GM04504 (cell line): ENCODE data around the gene PLEKHA8.

ENCODE experiments used
- DNase-seq: peaks from one replicate; pipeline ENCODE4 v3.0.0-alpha.2; 2012; ENCODE audit warnings: low read depth

The PLEKHA8 gene

GRCh38 chr7:30146127-30146612, 118.0 kb downstream of the PLEKHA8 start:
- no peak for DNase-seq

- DNase-seq: no peak
Observed at GRCh38 chr7:30147223-30147622, 119.0 kb downstream of the PLEKHA8 start.

- DNase-seq: no peak
Observed at GRCh38 chr7:30147785-30148184, 119.6 kb downstream of the PLEKHA8 start.

GRCh38 chr7:30148426-30148825, 120.2 kb downstream of the PLEKHA8 start:
- DNase-seq: no peak

GRCh38 chr7:30148951-30149459, 120.8 kb downstream of the PLEKHA8 start:
- DNase-seq: no peak

- DNase-seq: no peak
Observed at GRCh38 chr7:30149640-30150272, 121.5 kb downstream of the PLEKHA8 start.

GRCh38 chr7:30150711-30151110, 122.5 kb downstream of the PLEKHA8 start:
- no peak for DNase-seq

- no peak for DNase-seq
Observed at GRCh38 chr7:30154111-30154587, 125.9 kb downstream of the PLEKHA8 start.

- DNase-seq: no peak
Observed at GRCh38 chr7:30155481-30155880, 127.3 kb downstream of the PLEKHA8 start.

GRCh38 chr7:30157204-30157603, 129.0 kb downstream of the PLEKHA8 start:
- DNase-seq: no peak

GRCh38 chr7:30159163-30159562, 131.0 kb downstream of the PLEKHA8 start:
- no peak for DNase-seq

- DNase-seq: no peak
Observed at GRCh38 chr7:30159698-30160143, 131.5 kb downstream of the PLEKHA8 start.

- DNase-seq: no peak
Observed at GRCh38 chr7:30160329-30160728, 132.1 kb downstream of the PLEKHA8 start.

- DNase-seq: no peak
Observed at GRCh38 chr7:30162133-30162532, 133.9 kb downstream of the PLEKHA8 start.

GRCh38 chr7:30162622-30163124, 134.5 kb downstream of the PLEKHA8 start:
- no peak for DNase-seq

GRCh38 chr7:30163231-30163894, 135.2 kb downstream of the PLEKHA8 start:
- no peak for DNase-seq

GRCh38 chr7:30164567-30164966, 136.4 kb downstream of the PLEKHA8 start:
- no peak for DNase-seq

- DNase-seq: no peak
Observed at GRCh38 chr7:30165590-30165989, 137.4 kb downstream of the PLEKHA8 start.

GRCh38 chr7:30166155-30166840, 138.1 kb downstream of the PLEKHA8 start:
- no peak for DNase-seq

- DNase-seq: no peak
Observed at GRCh38 chr7:30166841-30167235, 138.6 kb downstream of the PLEKHA8 start.

GRCh38 chr7:30167901-30168300, 139.7 kb downstream of the PLEKHA8 start:
- DNase-seq: no peak

GRCh38 chr7:30168835-30169573, 140.8 kb downstream of the PLEKHA8 start:
- DNase-seq: peak; percentile 91
